ENCODE results near the gene RPS2. TPM values are rescaled to one million over a fixed set of nuclear protein-coding genes. Genes with fewer than 3 reads are reported as not detected.

The RPS2 gene
- total RNA-seq, 1 experiment from 2014 or later = 4,395 TPM

DNA sequence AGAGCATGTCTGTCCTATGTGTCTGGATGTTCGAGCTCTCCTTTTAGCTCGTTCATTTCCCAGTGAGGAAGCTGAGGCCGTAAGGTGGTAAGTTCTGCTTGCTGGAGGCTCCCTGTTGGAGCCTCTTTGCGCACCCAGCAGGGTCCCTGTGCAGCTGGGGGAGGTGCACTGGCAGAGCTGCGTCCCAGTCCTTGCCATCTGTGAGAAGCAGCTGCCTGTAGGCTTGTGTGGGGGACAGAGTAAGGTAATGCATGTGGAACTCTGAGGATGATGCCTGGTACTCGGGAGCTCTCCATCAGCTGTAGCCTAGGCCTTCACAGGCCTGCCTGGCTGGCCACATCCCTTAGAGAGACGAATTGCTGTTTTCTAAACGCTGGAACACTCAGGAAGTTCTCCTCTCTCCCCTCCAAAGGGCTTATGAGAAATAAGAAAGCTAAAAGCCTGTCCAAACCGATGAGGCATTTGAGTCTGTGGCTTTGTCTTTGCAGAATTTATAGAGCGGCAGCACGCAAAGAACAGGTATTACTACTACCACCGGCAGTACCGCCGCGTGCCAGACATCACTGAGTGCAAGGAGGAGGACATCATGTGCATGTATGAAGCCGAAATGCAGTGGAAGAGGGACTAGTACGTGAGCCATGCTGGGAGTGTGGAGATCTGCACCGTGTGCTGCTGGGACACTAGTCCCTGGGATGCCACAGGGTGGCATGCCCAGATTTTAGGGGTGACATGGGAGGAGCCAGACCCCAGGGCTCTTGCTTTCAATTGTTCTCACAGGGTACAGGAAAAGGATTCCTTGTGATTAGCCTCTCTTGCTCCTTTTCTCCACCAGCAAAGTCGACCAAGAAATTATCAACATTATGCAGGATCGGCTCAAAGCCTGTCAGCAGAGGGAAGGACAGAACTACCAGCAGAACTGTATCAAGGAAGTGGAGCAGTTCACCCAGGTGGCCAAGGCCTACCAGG lies 3.7 kb downstream of the RPS2 start (continued):
- TF ChIP-seq HMGA2 (CRISPR knock-in tag; IDR thresholded peaks at IDR 0.05) (no peak), FOXK1 (CRISPR knock-in tag; IDR thresholded peaks at IDR 0.05) (no peak), NFYB (CRISPR knock-in tag; conservative IDR thresholded peaks at IDR 0.05; ENCODE audit: low read depth) (no peak), FOXJ3 (CRISPR knock-in tag; IDR thresholded peaks at IDR 0.05; ENCODE audit: borderline replicate concordance) (no peak), ZNF416 (CRISPR knock-in tag; IDR thresholded peaks at IDR 0.05) (peak; percentile 97), ZNF263 (CRISPR knock-in tag; IDR thresholded peaks at IDR 0.05; ENCODE audit: low read depth) (no peak), EMX1 (CRISPR knock-in tag; IDR thresholded peaks at IDR 0.05) (peak; percentile 97), NR2C2 (CRISPR knock-in tag; IDR thresholded peaks at IDR 0.05) (no peak), IRF2 (CRISPR knock-in tag; IDR thresholded peaks at IDR 0.05; ENCODE audit: borderline replicate concordance, low read depth) (no peak), ZNF219 (CRISPR knock-in tag; IDR thresholded peaks at IDR 0.05; ENCODE audit: borderline replicate concordance) (no peak), NFATC4 (CRISPR knock-in tag; IDR thresholded peaks at IDR 0.05) (peak; percentile 96), NFE2L1 (CRISPR knock-in tag; IDR thresholded peaks at IDR 0.05) (no peak), CREB1 (CRISPR knock-in tag; IDR thresholded peaks at IDR 0.05) (no peak), ZNF232 (CRISPR knock-in tag; IDR thresholded peaks at IDR 0.05) (0 out of 2 replicates have a peak, but pooled peaks have one; percentile 60), ZNF671 (CRISPR knock-in tag; IDR thresholded peaks at IDR 0.05) (peak; percentile 96), GRHL2 (CRISPR knock-in tag; IDR thresholded peaks at IDR 0.05; ENCODE audit: insufficient replicate concordance, severe bottlenecking) (no peak), ATF1 (CRISPR knock-in tag; IDR thresholded peaks at IDR 0.05) (peak; percentile 76; the same call in 1 of the 2 replicates), JUN (CRISPR knock-in tag; IDR thresholded peaks at IDR 0.05) (peak; percentile 31; the same call in 1 of the 2 replicates)
- TF ChIP-seq, protein P1, sequence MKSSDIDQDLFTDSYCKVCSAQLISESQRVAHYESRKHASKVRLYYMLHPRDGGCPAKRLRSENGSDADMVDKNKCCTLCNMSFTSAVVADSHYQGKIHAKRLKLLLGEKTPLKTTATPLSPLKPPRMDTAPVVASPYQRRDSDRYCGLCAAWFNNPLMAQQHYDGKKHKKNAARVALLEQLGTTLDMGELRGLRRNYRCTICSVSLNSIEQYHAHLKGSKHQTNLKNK (CRISPR knock-in tag; IDR thresholded peaks at IDR 0.05) = no peak
- TF ChIP-seq, protein P2, sequence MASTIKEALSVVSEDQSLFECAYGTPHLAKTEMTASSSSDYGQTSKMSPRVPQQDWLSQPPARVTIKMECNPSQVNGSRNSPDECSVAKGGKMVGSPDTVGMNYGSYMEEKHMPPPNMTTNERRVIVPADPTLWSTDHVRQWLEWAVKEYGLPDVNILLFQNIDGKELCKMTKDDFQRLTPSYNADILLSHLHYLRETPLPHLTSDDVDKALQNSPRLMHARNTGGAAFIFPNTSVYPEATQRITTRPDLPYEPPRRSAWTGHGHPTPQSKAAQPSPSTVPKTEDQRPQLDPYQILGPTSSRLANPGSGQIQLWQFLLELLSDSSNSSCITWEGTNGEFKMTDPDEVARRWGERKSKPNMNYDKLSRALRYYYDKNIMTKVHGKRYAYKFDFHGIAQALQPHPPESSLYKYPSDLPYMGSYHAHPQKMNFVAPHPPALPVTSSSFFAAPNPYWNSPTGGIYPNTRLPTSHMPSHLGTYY (CRISPR knock-in tag; IDR thresholded peaks at IDR 0.05) = peak; percentile 95
- TF ChIP-seq, protein P3, sequence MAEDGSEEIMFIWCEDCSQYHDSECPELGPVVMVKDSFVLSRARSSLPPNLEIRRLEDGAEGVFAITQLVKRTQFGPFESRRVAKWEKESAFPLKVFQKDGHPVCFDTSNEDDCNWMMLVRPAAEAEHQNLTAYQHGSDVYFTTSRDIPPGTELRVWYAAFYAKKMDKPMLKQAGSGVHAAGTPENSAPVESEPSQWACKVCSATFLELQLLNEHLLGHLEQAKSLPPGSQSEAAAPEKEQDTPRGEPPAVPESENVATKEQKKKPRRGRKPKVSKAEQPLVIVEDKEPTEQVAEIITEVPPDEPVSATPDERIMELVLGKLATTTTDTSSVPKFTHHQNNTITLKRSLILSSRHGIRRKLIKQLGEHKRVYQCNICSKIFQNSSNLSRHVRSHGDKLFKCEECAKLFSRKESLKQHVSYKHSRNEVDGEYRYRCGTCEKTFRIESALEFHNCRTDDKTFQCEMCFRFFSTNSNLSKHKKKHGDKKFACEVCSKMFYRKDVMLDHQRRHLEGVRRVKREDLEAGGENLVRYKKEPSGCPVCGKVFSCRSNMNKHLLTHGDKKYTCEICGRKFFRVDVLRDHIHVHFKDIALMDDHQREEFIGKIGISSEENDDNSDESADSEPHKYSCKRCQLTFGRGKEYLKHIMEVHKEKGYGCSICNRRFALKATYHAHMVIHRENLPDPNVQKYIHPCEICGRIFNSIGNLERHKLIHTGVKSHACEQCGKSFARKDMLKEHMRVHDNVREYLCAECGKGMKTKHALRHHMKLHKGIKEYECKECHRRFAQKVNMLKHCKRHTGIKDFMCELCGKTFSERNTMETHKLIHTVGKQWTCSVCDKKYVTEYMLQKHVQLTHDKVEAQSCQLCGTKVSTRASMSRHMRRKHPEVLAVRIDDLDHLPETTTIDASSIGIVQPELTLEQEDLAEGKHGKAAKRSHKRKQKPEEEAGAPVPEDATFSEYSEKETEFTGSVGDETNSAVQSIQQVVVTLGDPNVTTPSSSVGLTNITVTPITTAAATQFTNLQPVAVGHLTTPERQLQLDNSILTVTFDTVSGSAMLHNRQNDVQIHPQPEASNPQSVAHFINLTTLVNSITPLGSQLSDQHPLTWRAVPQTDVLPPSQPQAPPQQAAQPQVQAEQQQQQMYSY (CRISPR knock-in tag; IDR thresholded peaks at IDR 0.05) = no peak
- TF ChIP-seq, protein P4, sequence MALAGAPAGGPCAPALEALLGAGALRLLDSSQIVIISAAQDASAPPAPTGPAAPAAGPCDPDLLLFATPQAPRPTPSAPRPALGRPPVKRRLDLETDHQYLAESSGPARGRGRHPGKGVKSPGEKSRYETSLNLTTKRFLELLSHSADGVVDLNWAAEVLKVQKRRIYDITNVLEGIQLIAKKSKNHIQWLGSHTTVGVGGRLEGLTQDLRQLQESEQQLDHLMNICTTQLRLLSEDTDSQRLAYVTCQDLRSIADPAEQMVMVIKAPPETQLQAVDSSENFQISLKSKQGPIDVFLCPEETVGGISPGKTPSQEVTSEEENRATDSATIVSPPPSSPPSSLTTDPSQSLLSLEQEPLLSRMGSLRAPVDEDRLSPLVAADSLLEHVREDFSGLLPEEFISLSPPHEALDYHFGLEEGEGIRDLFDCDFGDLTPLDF (CRISPR knock-in tag; IDR thresholded peaks at IDR 0.05) = no peak
- TF ChIP-seq, protein P5, sequence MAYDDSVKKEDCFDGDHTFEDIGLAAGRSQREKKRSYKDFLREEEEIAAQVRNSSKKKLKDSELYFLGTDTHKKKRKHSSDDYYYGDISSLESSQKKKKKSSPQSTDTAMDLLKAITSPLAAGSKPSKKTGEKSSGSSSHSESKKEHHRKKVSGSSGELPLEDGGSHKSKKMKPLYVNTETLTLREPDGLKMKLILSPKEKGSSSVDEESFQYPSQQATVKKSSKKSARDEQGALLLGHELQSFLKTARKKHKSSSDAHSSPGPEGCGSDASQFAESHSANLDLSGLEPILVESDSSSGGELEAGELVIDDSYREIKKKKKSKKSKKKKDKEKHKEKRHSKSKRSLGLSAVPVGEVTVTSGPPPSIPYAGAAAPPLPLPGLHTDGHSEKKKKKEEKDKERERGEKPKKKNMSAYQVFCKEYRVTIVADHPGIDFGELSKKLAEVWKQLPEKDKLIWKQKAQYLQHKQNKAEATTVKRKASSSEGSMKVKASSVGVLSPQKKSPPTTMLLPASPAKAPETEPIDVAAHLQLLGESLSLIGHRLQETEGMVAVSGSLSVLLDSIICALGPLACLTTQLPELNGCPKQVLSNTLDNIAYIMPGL (CRISPR knock-in tag; IDR thresholded peaks at IDR 0.05) = no peak
- TF ChIP-seq, protein P6, sequence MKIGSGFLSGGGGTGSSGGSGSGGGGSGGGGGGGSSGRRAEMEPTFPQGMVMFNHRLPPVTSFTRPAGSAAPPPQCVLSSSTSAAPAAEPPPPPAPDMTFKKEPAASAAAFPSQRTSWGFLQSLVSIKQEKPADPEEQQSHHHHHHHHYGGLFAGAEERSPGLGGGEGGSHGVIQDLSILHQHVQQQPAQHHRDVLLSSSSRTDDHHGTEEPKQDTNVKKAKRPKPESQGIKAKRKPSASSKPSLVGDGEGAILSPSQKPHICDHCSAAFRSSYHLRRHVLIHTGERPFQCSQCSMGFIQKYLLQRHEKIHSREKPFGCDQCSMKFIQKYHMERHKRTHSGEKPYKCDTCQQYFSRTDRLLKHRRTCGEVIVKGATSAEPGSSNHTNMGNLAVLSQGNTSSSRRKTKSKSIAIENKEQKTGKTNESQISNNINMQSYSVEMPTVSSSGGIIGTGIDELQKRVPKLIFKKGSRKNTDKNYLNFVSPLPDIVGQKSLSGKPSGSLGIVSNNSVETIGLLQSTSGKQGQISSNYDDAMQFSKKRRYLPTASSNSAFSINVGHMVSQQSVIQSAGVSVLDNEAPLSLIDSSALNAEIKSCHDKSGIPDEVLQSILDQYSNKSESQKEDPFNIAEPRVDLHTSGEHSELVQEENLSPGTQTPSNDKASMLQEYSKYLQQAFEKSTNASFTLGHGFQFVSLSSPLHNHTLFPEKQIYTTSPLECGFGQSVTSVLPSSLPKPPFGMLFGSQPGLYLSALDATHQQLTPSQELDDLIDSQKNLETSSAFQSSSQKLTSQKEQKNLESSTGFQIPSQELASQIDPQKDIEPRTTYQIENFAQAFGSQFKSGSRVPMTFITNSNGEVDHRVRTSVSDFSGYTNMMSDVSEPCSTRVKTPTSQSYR (CRISPR knock-in tag; IDR thresholded peaks at IDR 0.05) = no peak
- TF ChIP-seq, protein P7, sequence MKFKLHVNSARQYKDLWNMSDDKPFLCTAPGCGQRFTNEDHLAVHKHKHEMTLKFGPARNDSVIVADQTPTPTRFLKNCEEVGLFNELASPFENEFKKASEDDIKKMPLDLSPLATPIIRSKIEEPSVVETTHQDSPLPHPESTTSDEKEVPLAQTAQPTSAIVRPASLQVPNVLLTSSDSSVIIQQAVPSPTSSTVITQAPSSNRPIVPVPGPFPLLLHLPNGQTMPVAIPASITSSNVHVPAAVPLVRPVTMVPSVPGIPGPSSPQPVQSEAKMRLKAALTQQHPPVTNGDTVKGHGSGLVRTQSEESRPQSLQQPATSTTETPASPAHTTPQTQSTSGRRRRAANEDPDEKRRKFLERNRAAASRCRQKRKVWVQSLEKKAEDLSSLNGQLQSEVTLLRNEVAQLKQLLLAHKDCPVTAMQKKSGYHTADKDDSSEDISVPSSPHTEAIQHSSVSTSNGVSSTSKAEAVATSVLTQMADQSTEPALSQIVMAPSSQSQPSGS (CRISPR knock-in tag; IDR thresholded peaks at IDR 0.05; ENCODE audit: borderline replicate concordance, low read depth) = no peak
- TF ChIP-seq, protein P8, sequence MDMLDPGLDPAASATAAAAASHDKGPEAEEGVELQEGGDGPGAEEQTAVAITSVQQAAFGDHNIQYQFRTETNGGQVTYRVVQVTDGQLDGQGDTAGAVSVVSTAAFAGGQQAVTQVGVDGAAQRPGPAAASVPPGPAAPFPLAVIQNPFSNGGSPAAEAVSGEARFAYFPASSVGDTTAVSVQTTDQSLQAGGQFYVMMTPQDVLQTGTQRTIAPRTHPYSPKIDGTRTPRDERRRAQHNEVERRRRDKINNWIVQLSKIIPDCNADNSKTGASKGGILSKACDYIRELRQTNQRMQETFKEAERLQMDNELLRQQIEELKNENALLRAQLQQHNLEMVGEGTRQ (CRISPR knock-in tag; IDR thresholded peaks at IDR 0.05) = no peak
